SK-N-MC (cell line): ENCODE data around the gene PKD2L2.

ENCODE experiments used
- DNase-seq: peaks from one replicate; pipeline ENCODE4 v3.0.0-alpha.2; 2011; ENCODE audit warnings: low read depth, low spot score
- H3K27ac ChIP-seq: fragments of 200-600 bp; sonication (generic); 2 replicates; pipeline ENCODE4 v1.5.1; 2016; ENCODE audit warnings: mixed run types
- H3K36me3 ChIP-seq: fragments of 200-600 bp; sonication (generic); 2 replicates; pipeline ENCODE4 v1.6.1; 2017; ENCODE audit warnings: antibody characterized with exemption, low read length, mixed read lengths; ENCODE audit not compliant: insufficient read depth
- H3K4me3 ChIP-seq: fragments of 200-600 bp; sonication (generic); 2 replicates; pipeline ENCODE4 v1.5.1; 2016
- H3K9ac ChIP-seq: fragments of 200-600 bp; sonication (generic); 2 replicates; pipeline ENCODE4 v1.8.0; 2017; ENCODE audit warnings: mixed run types, mixed read lengths; ENCODE audit not compliant: insufficient read length
- H3K9me3 ChIP-seq: fragments of 200-600 bp; sonication (generic); 2 replicates; pipeline ENCODE4 v1.6.1; 2017; ENCODE audit warnings: low read depth, mild to moderate bottlenecking, antibody characterized with exemption, low read length, moderate library complexity, mixed read lengths
- EZH2 ChIP-seq: fragments of 200-600 bp; sonication (generic); IDR thresholded peaks from one replicate; pipeline ENCODE4 v1.6.1; 2017; ENCODE audit warnings: antibody characterized with exemption
- FOXP2 ChIP-seq: optimal IDR thresholded peaks from 2 replicates; pipeline ENCODE3; 2011; ENCODE audit warnings: mild to moderate bottlenecking, moderate library complexity; ENCODE audit not compliant: insufficient read depth; ENCODE audit errors: extremely low read length, control extremely low read depth
- POLR2AphosphoS5 ChIP-seq: IDR thresholded peaks from 2 replicates; pipeline ENCODE4 v1.6.1; 2012; ENCODE audit warnings: mild to moderate bottlenecking, low read depth, low read length, borderline replicate concordance

PKD2L2 gene

DNA sequence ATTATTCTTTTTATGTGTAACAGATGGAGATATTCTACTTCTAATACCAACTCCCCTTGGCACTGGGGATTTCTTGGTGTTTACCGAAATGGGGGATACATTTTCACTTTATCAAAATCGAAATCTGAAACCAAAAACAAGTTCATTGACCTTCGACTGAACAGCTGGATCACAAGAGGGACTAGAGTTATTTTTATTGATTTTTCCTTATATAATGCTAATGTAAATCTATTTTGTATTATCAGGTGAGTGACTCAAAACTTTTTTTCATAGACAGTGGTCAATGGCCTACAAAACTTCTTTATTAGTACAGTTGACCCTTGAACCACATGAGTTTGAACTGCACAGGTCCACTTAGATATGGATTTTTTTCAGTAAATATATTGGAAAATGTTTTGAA lies 10.2 kb downstream of the PKD2L2 start:
- Histone ChIP-seq H3K4me3 (no peak overlapping the region), H3K9me3 (no peaks in the 10 kb centered on the region), H3K9ac (no peak overlapping the region), H3K36me3 (no peaks in the 10 kb centered on the region), H3K27ac (no peak overlapping the region)
- TF ChIP-seq POLR2AphosphoS5 (no peak), EZH2 (no peak), FOXP2 (no peak)
- DNase-seq = no peak

DNA sequence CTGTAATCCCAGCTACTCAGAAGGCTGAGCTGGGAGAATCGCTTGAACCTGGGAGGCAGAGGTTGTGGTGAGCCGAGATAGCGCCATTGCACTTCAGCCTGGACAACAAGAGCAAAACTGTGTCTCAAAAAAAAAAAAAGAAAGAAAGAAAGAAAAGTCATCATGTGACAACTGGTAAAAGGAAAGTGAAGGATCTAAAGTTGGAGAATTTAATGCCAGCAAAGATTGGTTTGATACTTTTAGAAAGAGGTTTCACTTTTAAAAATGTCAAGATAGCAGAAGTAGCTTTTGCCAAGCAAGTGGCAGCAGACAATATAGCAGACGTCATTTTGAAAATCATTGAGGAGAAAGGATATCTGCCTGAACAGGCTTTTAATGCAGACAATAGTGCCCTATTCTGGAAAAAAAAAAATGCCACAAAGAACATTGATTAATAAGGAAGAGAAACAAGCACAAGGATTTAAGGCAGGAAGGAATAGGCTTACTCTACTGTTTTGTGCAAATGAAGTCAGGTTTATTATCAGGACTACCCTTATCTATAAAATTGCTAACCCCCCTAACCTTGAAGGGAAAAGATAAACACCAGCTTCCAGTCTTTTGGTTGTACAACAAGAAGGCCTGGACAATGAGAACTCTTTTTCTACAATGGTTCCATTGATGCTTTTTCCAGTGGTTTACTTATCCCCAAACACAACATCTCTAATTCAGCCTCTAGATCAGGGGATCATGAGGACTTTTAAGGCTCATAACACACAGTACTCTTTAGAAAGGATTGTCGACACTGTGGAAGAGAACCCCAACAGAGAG lies 12.0 kb downstream of the PKD2L2 start:
- no peak overlapping the region for H3K9ac ChIP-seq
- no peak overlapping the region for H3K4me3 ChIP-seq
- no peaks in the 10 kb centered on the region for H3K36me3 ChIP-seq
- TF ChIP-seq POLR2AphosphoS5 = no peak
- no peak for TF ChIP-seq FOXP2
- no peak for TF ChIP-seq EZH2
- no peak overlapping the region for H3K27ac ChIP-seq
- DNase-seq = no peak
- no peaks in the 10 kb centered on the region for H3K9me3 ChIP-seq

DNA sequence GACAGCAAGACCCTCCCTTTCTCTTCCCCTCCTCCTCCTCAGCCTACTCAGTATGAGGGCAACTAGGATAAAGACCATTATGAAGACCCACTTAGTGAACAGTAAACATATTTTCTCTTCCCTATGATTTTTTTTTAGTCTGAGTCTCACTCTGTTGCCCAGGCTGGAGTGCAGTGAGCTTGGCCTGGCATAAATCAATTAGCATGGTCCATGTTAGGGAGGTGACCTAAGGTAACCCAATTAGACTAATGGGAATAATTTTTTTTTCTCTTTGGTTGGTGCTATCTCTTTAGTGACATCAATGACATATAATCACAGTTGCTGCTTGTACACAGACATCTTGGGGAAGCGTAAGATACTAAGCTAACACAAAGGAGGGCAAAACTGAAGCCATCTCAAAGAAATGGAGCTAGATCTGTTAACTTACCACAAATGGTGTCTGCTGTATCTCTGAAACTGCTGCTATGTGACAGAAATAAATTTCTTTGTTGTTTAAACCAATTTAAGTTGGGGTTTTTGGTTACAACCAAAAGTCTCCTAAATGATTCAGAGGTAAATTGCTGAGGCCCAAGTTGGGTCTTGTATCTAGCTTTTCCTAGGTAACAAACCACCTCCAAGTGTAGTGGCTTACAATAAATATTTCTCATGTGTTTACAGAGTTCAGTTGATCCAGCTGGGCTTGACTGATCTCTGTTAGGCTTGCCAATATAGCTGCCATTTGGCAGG lies 13.3 kb downstream of the PKD2L2 start:
- no peak for DNase-seq
- H3K4me3 ChIP-seq = no peak overlapping the region
- no peaks in the 10 kb centered on the region for H3K36me3 ChIP-seq
- no peak overlapping the region for H3K9ac ChIP-seq
- H3K27ac ChIP-seq = no peak overlapping the region
- no peaks in the 10 kb centered on the region for H3K9me3 ChIP-seq
- no peak for TF ChIP-seq EZH2
- no peak for TF ChIP-seq POLR2AphosphoS5
- no peak for TF ChIP-seq FOXP2

DNA sequence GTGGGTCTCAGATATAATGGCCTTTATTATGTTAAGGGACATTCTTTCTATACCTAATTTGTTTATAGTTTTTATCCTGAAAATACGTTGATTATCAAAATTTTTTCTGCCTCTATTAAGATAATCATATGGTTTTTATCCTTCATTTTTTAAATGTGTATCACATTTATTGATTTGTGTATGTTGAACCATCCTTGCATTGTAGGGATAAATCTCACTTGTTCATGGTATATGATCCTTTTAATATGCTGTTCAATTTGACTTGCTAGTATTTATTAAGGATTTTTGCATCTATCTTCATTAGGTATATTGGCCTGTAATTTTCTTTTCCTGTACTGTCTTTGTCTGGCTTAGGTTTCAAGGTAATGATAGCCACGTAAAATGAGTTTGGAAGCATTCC lies 25.5 kb downstream of the PKD2L2 start:
- H3K4me3 ChIP-seq = no peak overlapping the region
- no peak for TF ChIP-seq FOXP2
- no peak for TF ChIP-seq POLR2AphosphoS5
- no peak for TF ChIP-seq EZH2
- no peak overlapping the region for H3K9ac ChIP-seq
- H3K9me3 ChIP-seq = no peaks in the 10 kb centered on the region; the same call in 1 of the 2 replicates
- no peak for DNase-seq
- H3K36me3 ChIP-seq = no peaks in the 10 kb centered on the region
- no peak overlapping the region for H3K27ac ChIP-seq

DNA sequence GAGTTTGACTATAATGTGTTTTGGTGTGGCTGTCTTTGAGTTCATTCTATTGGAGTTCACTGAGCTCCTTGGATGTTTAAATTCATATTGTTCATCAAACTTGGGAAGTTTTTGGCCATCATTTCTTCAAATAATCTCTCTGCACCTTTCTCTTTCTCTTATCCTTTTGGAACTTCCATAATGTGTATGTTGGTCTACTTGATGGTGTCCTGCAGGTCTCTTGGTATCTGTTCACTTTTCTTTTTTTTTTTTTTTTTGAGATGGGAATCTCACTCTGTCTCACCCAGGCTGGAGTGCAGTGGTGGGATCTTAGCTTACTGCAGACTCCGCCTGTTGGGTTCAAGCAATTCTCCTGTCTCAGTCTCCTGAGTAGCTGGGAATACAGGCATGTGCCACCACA lies 27.7 kb downstream of the PKD2L2 start:
- DNase-seq = no peak
- Histone ChIP-seq H3K27ac (no peak overlapping the region), H3K9me3 (no peaks in the 10 kb centered on the region; the same call in 1 of the 2 replicates), H3K9ac (no peak overlapping the region), H3K36me3 (no peaks in the 10 kb centered on the region), H3K4me3 (no peak overlapping the region)
- TF ChIP-seq EZH2 (no peak), FOXP2 (no peak), POLR2AphosphoS5 (no peak)

DNA sequence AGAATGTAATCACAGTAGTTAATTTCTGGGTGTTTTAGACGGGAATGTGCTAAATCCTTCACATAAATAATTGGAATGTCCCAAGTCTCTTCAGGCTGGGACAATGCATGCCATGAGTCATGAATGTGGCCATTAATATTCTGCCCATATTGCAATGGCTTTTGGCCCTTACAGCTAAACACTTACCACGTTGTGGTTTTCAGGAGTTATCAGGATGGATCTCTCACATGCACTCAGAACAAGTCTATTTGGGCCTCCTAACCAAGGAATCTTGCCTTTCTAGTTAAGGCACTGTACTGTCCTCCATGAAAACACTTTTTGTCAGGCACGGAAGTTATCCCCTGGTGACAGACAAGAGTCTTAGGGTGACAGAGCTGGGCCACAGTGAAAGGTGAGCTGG lies 32.7 kb downstream of the PKD2L2 start:
- TF ChIP-seq FOXP2 = no peak
- no peak for TF ChIP-seq EZH2
- no peak for TF ChIP-seq POLR2AphosphoS5
- Histone ChIP-seq H3K4me3 (no peak overlapping the region), H3K9ac (no peak overlapping the region), H3K36me3 (no peaks in the 10 kb centered on the region), H3K27ac (no peak overlapping the region), H3K9me3 (no peaks in the 10 kb centered on the region; the same call in 1 of the 2 replicates)
- DNase-seq = no peak

DNA sequence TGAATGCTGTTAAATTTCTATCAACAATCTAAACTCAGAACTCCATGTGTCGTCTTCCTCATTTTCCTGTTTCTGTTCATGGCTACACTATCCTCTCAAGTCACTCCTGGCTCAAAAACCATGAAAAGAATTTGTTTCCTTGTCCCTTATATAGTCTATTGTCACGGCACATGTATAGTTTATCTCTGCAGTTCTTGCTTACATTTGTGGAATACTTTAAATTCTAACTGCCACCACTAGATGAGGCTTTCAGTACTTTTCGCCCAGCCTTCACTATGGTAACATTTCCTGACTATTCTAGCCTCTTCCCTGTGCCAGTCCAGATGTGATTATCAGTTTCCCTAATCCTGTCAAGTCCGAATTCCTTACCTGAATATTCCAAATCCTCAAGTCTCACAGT lies 34.6 kb downstream of the PKD2L2 start:
- Histone ChIP-seq H3K9ac (no peak overlapping the region), H3K4me3 (no peak overlapping the region), H3K27ac (no peak overlapping the region), H3K9me3 (no peaks in the 10 kb centered on the region), H3K36me3 (no peaks in the 10 kb centered on the region)
- TF ChIP-seq EZH2 (no peak), POLR2AphosphoS5 (no peak), FOXP2 (no peak)
- no peak for DNase-seq

DNA sequence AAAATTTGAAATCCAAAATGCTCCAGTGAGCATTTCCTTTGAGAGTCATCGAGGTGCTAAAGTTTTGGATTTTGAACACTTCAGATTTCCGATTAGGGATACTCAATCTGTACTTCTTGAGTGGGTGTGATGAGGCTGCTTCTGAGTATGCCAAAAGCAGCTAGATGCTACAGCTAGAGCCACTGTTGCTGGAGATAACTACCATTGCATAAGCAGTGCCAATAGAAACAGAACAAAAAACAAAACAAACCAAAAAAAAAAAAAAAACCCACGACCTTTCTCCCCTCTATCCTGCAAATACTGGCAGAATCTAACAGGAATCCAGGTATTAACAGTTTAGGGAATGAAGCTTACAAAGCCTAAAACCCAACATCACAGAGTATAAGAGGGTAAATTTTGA lies 43.5 kb downstream of the PKD2L2 start:
- Histone ChIP-seq H3K27ac (no peak overlapping the region), H3K36me3 (no peaks in the 10 kb centered on the region), H3K9ac (no peak overlapping the region), H3K4me3 (no peak overlapping the region), H3K9me3 (no peaks in the 10 kb centered on the region)
- TF ChIP-seq FOXP2 (no peak), POLR2AphosphoS5 (no peak), EZH2 (no peak)
- DNase-seq = no peak
